ENCODE measurements around the gene NAE1. TPM values are rescaled to one million over a fixed set of nuclear protein-coding genes. Genes with fewer than 3 reads are reported as not detected.

The NAE1 gene
- total RNA-seq, 1 experiment from 2014 or later: 70.7 TPM

- DNase-seq (ENCODE audit: low read depth, low spot score) (no peak), ATAC-seq (no peak)
- H3K4me3 ChIP-seq (ENCODE audit: low read depth in 2 of 2, low read length in 2 of 2): no peak overlapping the region
- BruUV-seq (replicated peaks): no TSS peak
- intact Hi-C loops (cut with micrococcal nuclease; ENCODE audit: unreplicated experiment) (no loop called here), in situ Hi-C loops (cut with HindIII; ENCODE audit: low pct_unique_long_range_greater_than_20kb, low sequenced_read_pairs) (no loop called here)
- ChIA-PET POLR2A (no interaction called here), CTCF (interaction anchor here (0.5 kb wide), 1 partner anchor 21 kb away, joined by 4 read pairs; no protein-coding TSS in a partner anchor)
- H3K36me3 ChIP-seq (ENCODE audit: control insufficient read depth, insufficient read depth, low read length): no peaks in the 10 kb centered on the region
- no peaks in the 10 kb centered on the region for H3K9me3 ChIP-seq (ENCODE audit: control insufficient read depth, insufficient read depth, low read depth, low read length)
- TF ChIP-seq POLR2AphosphoS5 (IDR thresholded peaks at IDR 0.05; ENCODE audit: low read depth, low read length): no peak
- TF ChIP-seq, protein P1, sequence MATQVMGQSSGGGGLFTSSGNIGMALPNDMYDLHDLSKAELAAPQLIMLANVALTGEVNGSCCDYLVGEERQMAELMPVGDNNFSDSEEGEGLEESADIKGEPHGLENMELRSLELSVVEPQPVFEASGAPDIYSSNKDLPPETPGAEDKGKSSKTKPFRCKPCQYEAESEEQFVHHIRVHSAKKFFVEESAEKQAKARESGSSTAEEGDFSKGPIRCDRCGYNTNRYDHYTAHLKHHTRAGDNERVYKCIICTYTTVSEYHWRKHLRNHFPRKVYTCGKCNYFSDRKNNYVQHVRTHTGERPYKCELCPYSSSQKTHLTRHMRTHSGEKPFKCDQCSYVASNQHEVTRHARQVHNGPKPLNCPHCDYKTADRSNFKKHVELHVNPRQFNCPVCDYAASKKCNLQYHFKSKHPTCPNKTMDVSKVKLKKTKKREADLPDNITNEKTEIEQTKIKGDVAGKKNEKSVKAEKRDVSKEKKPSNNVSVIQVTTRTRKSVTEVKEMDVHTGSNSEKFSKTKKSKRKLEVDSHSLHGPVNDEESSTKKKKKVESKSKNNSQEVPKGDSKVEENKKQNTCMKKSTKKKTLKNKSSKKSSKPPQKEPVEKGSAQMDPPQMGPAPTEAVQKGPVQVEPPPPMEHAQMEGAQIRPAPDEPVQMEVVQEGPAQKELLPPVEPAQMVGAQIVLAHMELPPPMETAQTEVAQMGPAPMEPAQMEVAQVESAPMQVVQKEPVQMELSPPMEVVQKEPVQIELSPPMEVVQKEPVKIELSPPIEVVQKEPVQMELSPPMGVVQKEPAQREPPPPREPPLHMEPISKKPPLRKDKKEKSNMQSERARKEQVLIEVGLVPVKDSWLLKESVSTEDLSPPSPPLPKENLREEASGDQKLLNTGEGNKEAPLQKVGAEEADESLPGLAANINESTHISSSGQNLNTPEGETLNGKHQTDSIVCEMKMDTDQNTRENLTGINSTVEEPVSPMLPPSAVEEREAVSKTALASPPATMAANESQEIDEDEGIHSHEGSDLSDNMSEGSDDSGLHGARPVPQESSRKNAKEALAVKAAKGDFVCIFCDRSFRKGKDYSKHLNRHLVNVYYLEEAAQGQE (IDR thresholded peaks at IDR 0.05; ENCODE audit: insufficient read depth in 1 of 2, low read depth in 2 of 2, low read length in 1 of 2): no peak
- TF ChIP-seq, protein P2, sequence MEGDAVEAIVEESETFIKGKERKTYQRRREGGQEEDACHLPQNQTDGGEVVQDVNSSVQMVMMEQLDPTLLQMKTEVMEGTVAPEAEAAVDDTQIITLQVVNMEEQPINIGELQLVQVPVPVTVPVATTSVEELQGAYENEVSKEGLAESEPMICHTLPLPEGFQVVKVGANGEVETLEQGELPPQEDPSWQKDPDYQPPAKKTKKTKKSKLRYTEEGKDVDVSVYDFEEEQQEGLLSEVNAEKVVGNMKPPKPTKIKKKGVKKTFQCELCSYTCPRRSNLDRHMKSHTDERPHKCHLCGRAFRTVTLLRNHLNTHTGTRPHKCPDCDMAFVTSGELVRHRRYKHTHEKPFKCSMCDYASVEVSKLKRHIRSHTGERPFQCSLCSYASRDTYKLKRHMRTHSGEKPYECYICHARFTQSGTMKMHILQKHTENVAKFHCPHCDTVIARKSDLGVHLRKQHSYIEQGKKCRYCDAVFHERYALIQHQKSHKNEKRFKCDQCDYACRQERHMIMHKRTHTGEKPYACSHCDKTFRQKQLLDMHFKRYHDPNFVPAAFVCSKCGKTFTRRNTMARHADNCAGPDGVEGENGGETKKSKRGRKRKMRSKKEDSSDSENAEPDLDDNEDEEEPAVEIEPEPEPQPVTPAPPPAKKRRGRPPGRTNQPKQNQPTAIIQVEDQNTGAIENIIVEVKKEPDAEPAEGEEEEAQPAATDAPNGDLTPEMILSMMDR (IDR thresholded peaks at IDR 0.05): no peak
- no peak for TF ChIP-seq SIN3A (IDR thresholded peaks at IDR 0.05; ENCODE audit: borderline replicate concordance, insufficient read depth, low read depth, low read length)
- no peaks in the 10 kb centered on the region for H3K4me1 ChIP-seq (ENCODE audit: control insufficient read depth, insufficient read depth, low read length)
- H3K27me3 ChIP-seq (ENCODE audit: control insufficient read depth, insufficient read depth, low read length): no peaks in the 10 kb centered on the region; the same call in 1 of the 2 replicates
- H3K27ac ChIP-seq (ENCODE audit: low read length): no peak overlapping the region
These were observed 17.4 kb upstream of the NAE1 start for GRCh38 chr16:66848172-66848571.

DNA sequence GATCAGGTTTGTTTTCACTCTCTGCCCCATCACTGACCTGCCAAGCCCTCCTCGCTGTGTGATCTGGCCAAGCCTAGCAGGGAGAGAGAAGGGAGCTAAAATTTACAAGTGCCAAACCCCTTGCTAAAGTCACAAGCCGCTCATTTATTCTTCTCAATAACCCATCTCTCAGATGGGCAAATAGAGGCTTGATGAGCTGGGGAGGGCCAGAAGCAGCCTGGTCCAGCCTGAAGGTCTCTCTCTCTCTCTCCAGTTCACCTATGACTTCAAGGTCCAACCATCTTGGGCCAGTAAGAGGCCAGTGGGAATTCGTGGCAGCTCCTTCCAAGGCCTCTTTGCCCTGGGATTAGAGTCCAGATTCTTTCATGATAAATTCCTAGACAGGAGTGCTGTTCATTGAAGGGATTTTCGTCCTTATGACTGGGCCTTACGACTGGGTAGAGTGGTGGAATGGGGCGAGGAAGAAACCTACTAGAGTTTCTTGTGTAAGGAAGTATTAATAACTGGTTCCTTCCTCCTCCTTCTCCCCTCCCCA is 16.8 kb upstream of the NAE1 start:
- no TSS peak for BruUV-seq (replicated peaks)
- in situ Hi-C loops (cut with HindIII; ENCODE audit: low pct_unique_long_range_greater_than_20kb, low sequenced_read_pairs): no loop called here
- DNase-seq (ENCODE audit: low read depth, low spot score): no peak
- Histone ChIP-seq H3K4me3 (ENCODE audit: low read depth in 2 of 2, low read length in 2 of 2) (no peak overlapping the region), H3K27me3 (ENCODE audit: control insufficient read depth, insufficient read depth, low read length) (no peaks in the 10 kb centered on the region; the same call in 1 of the 2 replicates), H3K36me3 (ENCODE audit: control insufficient read depth, insufficient read depth, low read length) (no peaks in the 10 kb centered on the region), H3K9me3 (ENCODE audit: control insufficient read depth, insufficient read depth, low read depth, low read length) (no peaks in the 10 kb centered on the region), H3K27ac (ENCODE audit: low read length) (no peak overlapping the region), H3K4me1 (ENCODE audit: control insufficient read depth, insufficient read depth, low read length) (no peaks in the 10 kb centered on the region)
- TF ChIP-seq TCF7L2 (IDR thresholded peaks at IDR 0.05; ENCODE audit: low read depth, low read length) (no peak), POLR2AphosphoS5 (IDR thresholded peaks at IDR 0.05; ENCODE audit: low read depth, low read length) (no peak), SIN3A (IDR thresholded peaks at IDR 0.05; ENCODE audit: borderline replicate concordance, insufficient read depth, low read depth, low read length) (no peak)
- TF ChIP-seq, protein P1 (IDR thresholded peaks at IDR 0.05; ENCODE audit: insufficient read depth in 1 of 2, low read depth in 2 of 2, low read length in 1 of 2): no peak
- TF ChIP-seq, protein P2 (IDR thresholded peaks at IDR 0.05): no peak
- CTCF ChIA-PET: no interaction called here
- POLR2A ChIA-PET: interaction anchor here (0.7 kb wide), 1 partner anchor 1812 kb away, joined by 3 read pairs; no protein-coding TSS in a partner anchor
- ATAC-seq: no peak
- intact Hi-C loops (cut with micrococcal nuclease; ENCODE audit: unreplicated experiment): no loop called here
